Myometrial cell (primary cell): Measurements from ENCODE around the gene CNGA4. TPM values are rescaled to one million over a fixed set of nuclear protein-coding genes. Genes with fewer than 3 reads are reported as not detected.

Experiments
- total RNA-seq: library from RNA; depleted of rRNA; stranded (reverse); fragments of >200 nt; gene quantifications from 2 replicates; pipeline ENCODE4 v1.2.3, GENCODE V29; 2015

Gene CNGA4, protein sequence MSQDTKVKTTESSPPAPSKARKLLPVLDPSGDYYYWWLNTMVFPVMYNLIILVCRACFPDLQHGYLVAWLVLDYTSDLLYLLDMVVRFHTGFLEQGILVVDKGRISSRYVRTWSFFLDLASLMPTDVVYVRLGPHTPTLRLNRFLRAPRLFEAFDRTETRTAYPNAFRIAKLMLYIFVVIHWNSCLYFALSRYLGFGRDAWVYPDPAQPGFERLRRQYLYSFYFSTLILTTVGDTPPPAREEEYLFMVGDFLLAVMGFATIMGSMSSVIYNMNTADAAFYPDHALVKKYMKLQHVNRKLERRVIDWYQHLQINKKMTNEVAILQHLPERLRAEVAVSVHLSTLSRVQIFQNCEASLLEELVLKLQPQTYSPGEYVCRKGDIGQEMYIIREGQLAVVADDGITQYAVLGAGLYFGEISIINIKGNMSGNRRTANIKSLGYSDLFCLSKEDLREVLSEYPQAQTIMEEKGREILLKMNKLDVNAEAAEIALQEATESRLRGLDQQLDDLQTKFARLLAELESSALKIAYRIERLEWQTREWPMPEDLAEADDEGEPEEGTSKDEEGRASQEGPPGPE
- not detected in 2 replicates for total RNA-seq

DNA sequence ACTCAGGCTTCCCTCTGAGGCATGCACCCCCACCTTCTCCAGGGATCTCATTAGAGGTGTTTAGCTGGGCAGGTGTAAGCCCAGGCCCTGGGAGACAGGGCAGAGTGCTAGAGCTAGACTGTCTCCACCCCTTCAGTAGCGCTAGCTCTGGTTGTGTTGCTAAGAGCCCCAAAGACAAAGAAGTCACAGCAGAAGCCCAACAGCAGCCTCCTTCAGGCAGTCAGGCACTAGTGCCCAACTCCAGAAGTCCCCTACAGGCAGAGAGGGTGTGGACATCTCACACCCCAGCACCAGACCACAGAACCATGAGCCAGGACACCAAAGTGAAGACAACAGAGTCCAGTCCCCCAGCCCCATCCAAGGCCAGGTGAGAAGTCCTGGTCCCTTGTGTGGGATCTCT is at the start of gene CNGA4:
TSS of gene CNGA4 (plus strand) at position 188 of the 400 bp plus-strand sequence. CDS start at position 306, 118 bp downstream.

DNA sequence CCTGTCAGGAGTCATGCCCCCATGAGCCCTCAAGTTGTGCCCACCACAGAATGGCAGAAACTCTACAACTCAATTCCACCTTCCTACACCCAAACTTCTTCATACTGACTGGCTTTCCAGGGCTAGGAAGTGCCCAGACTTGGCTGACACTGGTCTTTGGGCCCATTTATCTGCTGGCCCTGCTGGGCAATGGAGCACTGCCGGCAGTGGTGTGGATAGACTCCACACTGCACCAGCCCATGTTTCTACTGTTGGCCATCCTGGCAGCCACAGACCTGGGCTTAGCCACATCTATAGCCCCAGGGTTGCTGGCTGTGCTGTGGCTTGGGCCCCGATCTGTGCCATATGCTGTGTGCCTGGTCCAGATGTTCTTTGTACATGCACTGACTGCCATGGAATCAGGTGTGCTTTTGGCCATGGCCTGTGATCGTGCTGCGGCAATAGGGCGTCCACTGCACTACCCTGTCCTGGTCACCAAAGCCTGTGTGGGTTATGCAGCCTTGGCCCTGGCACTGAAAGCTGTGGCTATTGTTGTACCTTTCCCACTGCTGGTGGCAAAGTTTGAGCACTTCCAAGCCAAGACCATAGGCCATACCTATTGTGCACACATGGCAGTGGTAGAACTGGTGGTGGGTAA is 39.6 kb upstream of the CNGA4 start, which contains the start of gene OR52W1:
TSS of gene OR52W1 (plus strand) at position 51 of the 637 bp plus-strand sequence. CDS start at position 51, 0 bp downstream.

DNA sequence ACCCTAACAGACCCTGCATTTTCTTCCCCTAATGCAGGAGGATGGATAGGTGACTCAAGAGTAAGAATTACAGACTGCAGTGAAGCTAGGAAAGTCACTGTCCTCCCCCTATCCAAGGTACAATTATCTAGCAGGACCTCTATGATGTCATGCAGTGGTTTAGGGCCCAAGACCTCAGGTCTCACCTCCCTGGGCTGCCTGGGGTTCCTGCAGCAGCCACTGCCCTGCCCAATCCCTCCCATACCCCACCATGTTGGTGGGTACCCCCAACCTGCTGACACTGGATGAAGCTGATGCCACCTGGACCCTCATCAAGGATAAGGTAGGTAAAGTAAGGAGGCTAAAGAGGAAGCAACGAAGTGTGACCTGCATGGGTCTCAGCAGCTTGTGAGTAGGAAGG is 33.5 kb upstream of the CNGA4 start, which contains the start of gene C11orf42:
TSS of gene C11orf42 (plus strand) at position 192 of the 400 bp plus-strand sequence. CDS start at position 251, 59 bp downstream.

DNA sequence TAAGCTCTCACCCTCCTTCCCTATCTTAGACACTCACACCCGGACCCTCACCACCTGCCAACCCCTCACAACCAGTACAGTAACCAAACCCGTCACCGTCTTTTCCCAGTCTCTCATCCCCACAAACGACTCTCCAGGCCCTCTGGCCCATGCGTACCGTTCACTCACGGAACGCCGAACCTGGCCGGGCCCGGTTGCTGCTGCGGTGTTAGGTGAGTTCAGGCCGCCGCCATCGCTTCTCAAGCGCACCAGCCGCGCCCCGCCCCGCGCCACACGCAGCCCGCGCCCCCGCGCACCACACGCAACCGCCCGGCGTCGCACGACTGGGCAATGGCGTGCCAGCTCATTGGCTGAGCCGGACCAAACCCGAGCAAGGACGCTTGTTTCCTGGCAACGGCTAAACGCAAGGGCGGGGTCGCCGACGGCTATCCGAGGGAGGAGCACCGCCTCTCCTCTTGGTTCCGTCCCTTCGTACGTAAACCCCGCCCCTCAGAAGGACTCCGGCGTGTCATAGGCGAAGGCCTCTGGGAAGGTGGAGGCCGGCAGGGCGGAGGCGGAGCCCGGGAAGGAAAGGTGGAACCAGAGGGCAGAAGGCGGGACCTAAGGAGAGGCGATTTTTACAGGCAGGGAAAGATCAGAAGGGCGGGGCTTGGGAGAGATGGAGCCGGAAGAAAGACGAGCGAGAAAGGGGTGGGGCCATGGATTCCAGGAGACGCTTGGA is 4.3 kb upstream of the CNGA4 start, which contains the start of gene FHIP1B:
TSS of gene FHIP1B (minus strand) at position 250 of the 721 bp plus-strand sequence. CDS start 10,120 bp downstream, outside the sequence.

Other genes starting within 250 kb of the CNGA4 start
- gene OR56A4, start 232.1 kb upstream of the CNGA4 start, total RNA-seq: not detected in 2 replicates
- gene OR56A1, start 208.3 kb upstream of the CNGA4 start, total RNA-seq: not detected in 2 replicates
- gene OR56B4, start 131.4 kb upstream of the CNGA4 start, total RNA-seq: not detected in 2 replicates
- not detected in 2 replicates for gene OR52B2, start 68.8 kb upstream of the CNGA4 start, total RNA-seq
- not detected in 2 replicates for gene OR52W1, start 39.9 kb upstream of the CNGA4 start, total RNA-seq
- gene C11orf42, start 33.5 kb upstream of the CNGA4 start, total RNA-seq: not detected in 2 replicates
- 9.4 and 13.0 TPM in 2 replicates for gene FHIP1B, start 4.5 kb upstream of the CNGA4 start, total RNA-seq
- not detected in 2 replicates for gene CCKBR, start 20.7 kb downstream of the CNGA4 start, total RNA-seq
- gene CAVIN3, start 81.4 kb downstream of the CNGA4 start, total RNA-seq: 515 and 705 TPM in 2 replicates
- 78.9 and 106 TPM in 2 replicates for gene SMPD1, start 151.4 kb downstream of the CNGA4 start, total RNA-seq
- 48.4 and 60.6 TPM in 2 replicates for gene APBB1, start 180.0 kb downstream of the CNGA4 start, total RNA-seq
- gene HPX, start 201.9 kb downstream of the CNGA4 start, total RNA-seq: not detected in 2 replicates
- gene TRIM3, start 234.9 kb downstream of the CNGA4 start, total RNA-seq: 12.8 and 26.5 TPM in 2 replicates
- 87.0 and 106 TPM in 2 replicates for gene ARFIP2, start 242.2 kb downstream of the CNGA4 start, total RNA-seq
- gene TIMM10B, start 242.4 kb downstream of the CNGA4 start, total RNA-seq: 53.2 and 55.1 TPM in 2 replicates